ENCODE measurements around the gene DOP1B.
"Not testable (repeated sequence)": the region's sequence is repeated elsewhere in the genome, so short reads cannot be mapped to it uniquely, and the experiment has no call there.

Gene DOP1B

GRCh38 chr21:36174780-36175179 lies 18.2 kb downstream of the DOP1B start:
- DNase-seq: no peak

GRCh38 chr21:36175771-36176565 lies 19.3 kb downstream of the DOP1B start:
- no peak for DNase-seq

GRCh38 chr21:36178349-36178748 lies 21.7 kb downstream of the DOP1B start:
- no peak for DNase-seq

GRCh38 chr21:36179145-36179544 lies 22.5 kb downstream of the DOP1B start:
- DNase-seq: no peak

GRCh38 chr21:36180963-36181362 lies 24.3 kb downstream of the DOP1B start:
- DNase-seq: no peak

GRCh38 chr21:36183144-36183795 lies 26.6 kb downstream of the DOP1B start:
- no peak for DNase-seq

- DNase-seq: no peak
These were observed 27.9 kb downstream of the DOP1B start for GRCh38 chr21:36184545-36184944.

- no peak for DNase-seq
These were observed 28.9 kb downstream of the DOP1B start for GRCh38 chr21:36185523-36185922.

GRCh38 chr21:36186081-36186480 lies 29.5 kb downstream of the DOP1B start:
- DNase-seq: no peak

GRCh38 chr21:36186506-36187399 lies 30.1 kb downstream of the DOP1B start:
- DNase-seq: no peak

- DNase-seq: peak; percentile 45
These were observed 31.6 kb downstream of the DOP1B start for GRCh38 chr21:36188081-36188681.

- no peak for DNase-seq
These were observed 32.3 kb downstream of the DOP1B start for GRCh38 chr21:36188937-36189336.

GRCh38 chr21:36190736-36191135 lies 34.1 kb downstream of the DOP1B start:
- DNase-seq: no peak

- no peak for DNase-seq
These were observed 36.6 kb downstream of the DOP1B start for GRCh38 chr21:36193200-36193599.

GRCh38 chr21:36194024-36194423 lies 37.4 kb downstream of the DOP1B start:
- no peak for DNase-seq

- DNase-seq: no peak
These were observed 39.0 kb downstream of the DOP1B start for GRCh38 chr21:36195613-36196012.

GRCh38 chr21:36199021-36199420 lies 42.4 kb downstream of the DOP1B start:
- no peak for DNase-seq

- DNase-seq: not testable (repeated sequence)
These were observed 43.0 kb downstream of the DOP1B start for GRCh38 chr21:36199575-36199974.

GRCh38 chr21:36200081-36200561 lies 43.5 kb downstream of the DOP1B start:
- DNase-seq: no peak

- DNase-seq: no peak
These were observed 46.3 kb downstream of the DOP1B start for GRCh38 chr21:36202726-36203602.

GRCh38 chr21:36203603-36203889 lies 46.9 kb downstream of the DOP1B start:
- DNase-seq: no peak

- no peak for DNase-seq
These were observed 48.4 kb downstream of the DOP1B start for GRCh38 chr21:36204980-36205379.
